Glutamatergic neuron (in vitro differentiated cells): ENCODE results near the gene CORO7. TPM values are rescaled to one million over a fixed set of nuclear protein-coding genes. Genes with fewer than 3 reads are reported as not detected.
"Not testable (repeated sequence)": the region's sequence is repeated elsewhere in the genome, so short reads cannot be mapped to it uniquely, and the experiment has no call there.

Experiments
- DNase-seq: peaks from one replicate; pipeline ENCODE4 v3.0.0; 2022
- H3K27ac Mint-ChIP-seq: one replicate; pipeline ENCODE4 v1.8.0; 2020; ENCODE audit warnings: mild to moderate bottlenecking, mixed read lengths, inconsistent platforms; ENCODE audit not compliant: unreplicated experiment
- H3K27me3 Mint-ChIP-seq: one replicate; pipeline ENCODE4 v1.8.0; 2020; ENCODE audit warnings: mild to moderate bottlenecking, moderate library complexity, mixed read lengths, inconsistent platforms; ENCODE audit not compliant: unreplicated experiment
- H3K36me3 Mint-ChIP-seq: one replicate; pipeline ENCODE4 v1.8.0; 2020; ENCODE audit warnings: mild to moderate bottlenecking, mixed read lengths, inconsistent platforms; ENCODE audit not compliant: unreplicated experiment
- H3K4me1 Mint-ChIP-seq: one replicate; pipeline ENCODE4 v1.8.0; 2020; ENCODE audit warnings: mild to moderate bottlenecking, low read depth, mixed read lengths, inconsistent platforms; ENCODE audit not compliant: unreplicated experiment
- H3K4me3 Mint-ChIP-seq: one replicate; pipeline ENCODE4 v1.8.0; 2020; ENCODE audit warnings: mild to moderate bottlenecking, mixed read lengths, inconsistent platforms; ENCODE audit not compliant: unreplicated experiment
- H3K9me3 Mint-ChIP-seq: one replicate; pipeline ENCODE4 v1.8.0; 2020; ENCODE audit warnings: mild to moderate bottlenecking, moderate library complexity, mixed read lengths, inconsistent platforms; ENCODE audit not compliant: unreplicated experiment
- CTCF ChIP-seq: fragments of 200-600 bp; sonication (generic); IDR thresholded peaks from one replicate; pipeline ENCODE4 v1.5.0; 2021; ENCODE audit not compliant: partially characterized antibody, unreplicated experiment
- total RNA-seq: library from RNA; stranded (reverse); fragmentation: NEBNext Ultra II Directional; extraction: Animal tissue kit (Norgen Biotek cat#: 25700); gene quantifications from one replicate; pipeline ENCODE4 v1.2.1, GENCODE V29; 2021; ENCODE audit not compliant: unreplicated experiment

Gene CORO7
- total RNA-seq, 1 donor from 2014 or later: 200 TPM

GRCh38 chr16:4334724-4335495 lies 81.5 kb downstream of the CORO7 start:
- Mint-ChIP-seq H3K4me3 (no peak overlapping the region), H3K36me3 (no peaks in the 10 kb centered on the region), H3K27ac (no peak overlapping the region), H3K4me1 (peaks cover 2% of the 10 kb centered on the region), H3K9me3 (peaks cover 1% of the 10 kb centered on the region), H3K27me3 (peaks cover 3% of the 10 kb centered on the region)
- no peak for TF ChIP-seq CTCF
- no peak for DNase-seq

GRCh38 chr16:4333714-4334113 lies 82.7 kb downstream of the CORO7 start:
- not testable (repeated sequence) for H3K27me3 Mint-ChIP-seq, H3K4me3 Mint-ChIP-seq

GRCh38 chr16:4333308-4333638 lies 83.1 kb downstream of the CORO7 start:
- Mint-ChIP-seq H3K36me3 (no peaks in the 10 kb centered on the region), H3K27me3 (peaks cover 4% of the 10 kb centered on the region)
- no peak for TF ChIP-seq CTCF

More at GRCh38 chr16:4333714-4334113, 82.7 kb downstream of the CORO7 start:
- H3K9me3 Mint-ChIP-seq, DNase-seq, H3K4me1 Mint-ChIP-seq, H3K36me3 Mint-ChIP-seq: not testable (repeated sequence)
- peak overlapping the region; percentile 43 for H3K27ac Mint-ChIP-seq

GRCh38 chr16:4332623-4333307 lies 83.6 kb downstream of the CORO7 start:
- no peaks in the 10 kb centered on the region for H3K36me3 Mint-ChIP-seq
- peaks cover 4% of the 10 kb centered on the region for H3K27me3 Mint-ChIP-seq
- H3K27ac Mint-ChIP-seq: no peak overlapping the region
- H3K4me3 Mint-ChIP-seq: no peak overlapping the region
- no peak for TF ChIP-seq CTCF
- peaks cover 6% of the 10 kb centered on the region for H3K4me1 Mint-ChIP-seq
- DNase-seq: no peak
- H3K9me3 Mint-ChIP-seq: no peaks in the 10 kb centered on the region

More at GRCh38 chr16:4333308-4333638, 83.1 kb downstream of the CORO7 start:
- Mint-ChIP-seq H3K27ac (no peak overlapping the region), H3K4me3 (no peak overlapping the region), H3K4me1 (peaks cover 6% of the 10 kb centered on the region), H3K9me3 (no peaks in the 10 kb centered on the region)
- no peak for DNase-seq

GRCh38 chr16:4332083-4332482 lies 84.3 kb downstream of the CORO7 start:
- H3K4me3 Mint-ChIP-seq: no peak overlapping the region
- no peak overlapping the region for H3K27ac Mint-ChIP-seq
- DNase-seq: no peak
- peaks cover 6% of the 10 kb centered on the region for H3K4me1 Mint-ChIP-seq
- no peak for TF ChIP-seq CTCF
- H3K9me3 Mint-ChIP-seq: no peaks in the 10 kb centered on the region
- peaks cover 4% of the 10 kb centered on the region for H3K27me3 Mint-ChIP-seq
- H3K36me3 Mint-ChIP-seq: no peaks in the 10 kb centered on the region
